ENCODE measurements around the gene PAPOLA. TPM values are rescaled to one million over a fixed set of nuclear protein-coding genes. Genes with fewer than 3 reads are reported as not detected.
A peak's percentile ranks its signal among the peaks of the same experiment; 100 is the strongest.

PAPOLA gene
- total RNA-seq, 1 donor from 2014 or later = 235 TPM

- Histone ChIP-seq H2AFZ (replicated peaks) (no peak overlapping the region), H3K27ac (no peak overlapping the region), H3K4me3 (no peak overlapping the region), H3K27me3 (no peaks in the 10 kb centered on the region), H3K4me2 (no peak overlapping the region), H3K79me2 (ENCODE audit: low read depth) (peaks cover 100% of the 10 kb centered on the region), H3K9me3 (ENCODE audit: low read depth) (no peaks in the 10 kb centered on the region), H3K36me3 (no peaks in the 10 kb centered on the region), H3K9ac (no peak overlapping the region), H4K20me1 (ENCODE audit: low read depth) (peaks cover 97% of the 10 kb centered on the region), H3K4me1 (peaks cover 22% of the 10 kb centered on the region), H3F3A (ENCODE audit: low read depth) (peaks cover 7% of the 10 kb centered on the region)
- TF ChIP-seq EZH2phosphoT487 (IDR thresholded peaks at IDR 0.05) = no peak
- TF ChIP-seq CTCF (IDR thresholded peaks at IDR 0.05) = no peak
- TF ChIP-seq EZH2 (IDR thresholded peaks at IDR 0.05) = no peak
- no peak for DNase-seq (ENCODE audit: low spot score)
- Mint-ChIP-seq H3K4me1 (peaks cover 10% of the 10 kb centered on the region), H3K9me3 (peaks cover 8% of the 10 kb centered on the region), H3K27ac (no peak overlapping the region), H3K4me3 (no peak overlapping the region), H3K27me3 (ENCODE audit: insufficient read depth, low read depth) (peaks cover 2% of the 10 kb centered on the region), H3K36me3 (peaks cover 13% of the 10 kb centered on the region)
Observed at GRCh38 chr14:96511146-96511545, 9.0 kb downstream of the PAPOLA start.

GRCh38 chr14:96511667-96512066, 9.5 kb downstream of the PAPOLA start:
- H3K9me3 Mint-ChIP-seq = peaks cover 8% of the 10 kb centered on the region
- Histone ChIP-seq H3K4me1 (peaks cover 22% of the 10 kb centered on the region), H3K27me3 (no peaks in the 10 kb centered on the region), H3K79me2 (ENCODE audit: low read depth) (peaks cover 100% of the 10 kb centered on the region), H3K4me2 (no peak overlapping the region), H3F3A (ENCODE audit: low read depth) (peaks cover 7% of the 10 kb centered on the region), H3K9me3 (ENCODE audit: low read depth) (no peaks in the 10 kb centered on the region), H3K9ac (no peak overlapping the region), H3K27ac (no peak overlapping the region), H3K4me3 (no peak overlapping the region), H2AFZ (replicated peaks) (no peak overlapping the region), H4K20me1 (ENCODE audit: low read depth) (peaks cover 97% of the 10 kb centered on the region), H3K36me3 (no peaks in the 10 kb centered on the region)
- TF ChIP-seq EZH2 (IDR thresholded peaks at IDR 0.05) (no peak), EZH2phosphoT487 (IDR thresholded peaks at IDR 0.05) (no peak)
- peaks cover 13% of the 10 kb centered on the region for H3K36me3 Mint-ChIP-seq
- H3K27ac Mint-ChIP-seq = no peak overlapping the region
- H3K4me3 Mint-ChIP-seq = no peak overlapping the region
- H3K4me1 Mint-ChIP-seq = peaks cover 10% of the 10 kb centered on the region
- H3K27me3 Mint-ChIP-seq (ENCODE audit: insufficient read depth, low read depth) = peaks cover 2% of the 10 kb centered on the region
- DNase-seq (ENCODE audit: low spot score) = no peak

GRCh38 chr14:96512122-96512521, 9.9 kb downstream of the PAPOLA start:
- Mint-ChIP-seq H3K27ac (no peak overlapping the region), H3K27me3 (ENCODE audit: insufficient read depth, low read depth) (peaks cover 2% of the 10 kb centered on the region), H3K4me1 (peaks cover 12% of the 10 kb centered on the region), H3K4me3 (no peak overlapping the region), H3K36me3 (peaks cover 15% of the 10 kb centered on the region), H3K9me3 (peaks cover 8% of the 10 kb centered on the region)
- H3K4me3 ChIP-seq = peak overlapping the region; percentile 7
- peaks cover 97% of the 10 kb centered on the region for H4K20me1 ChIP-seq (ENCODE audit: low read depth)
- H3K27me3 ChIP-seq = no peaks in the 10 kb centered on the region
- peaks cover 100% of the 10 kb centered on the region for H3K79me2 ChIP-seq (ENCODE audit: low read depth)
- H2AFZ ChIP-seq (replicated peaks) = no peak overlapping the region
- peak overlapping the region; percentile 64 for H3K4me2 ChIP-seq
- no peaks in the 10 kb centered on the region for H3K9me3 ChIP-seq (ENCODE audit: low read depth)
- no peak overlapping the region for H3K27ac ChIP-seq
- H3K9ac ChIP-seq = no peak overlapping the region
- no peak for DNase-seq (ENCODE audit: low spot score)
- no peak for TF ChIP-seq EZH2phosphoT487 (IDR thresholded peaks at IDR 0.05)
- TF ChIP-seq EZH2 (IDR thresholded peaks at IDR 0.05) = no peak
- no peak for TF ChIP-seq CTCF (IDR thresholded peaks at IDR 0.05)
- H3K4me1 ChIP-seq = peaks cover 22% of the 10 kb centered on the region
- H3K36me3 ChIP-seq = no peaks in the 10 kb centered on the region
- peaks cover 7% of the 10 kb centered on the region for H3F3A ChIP-seq (ENCODE audit: low read depth)

DNA sequence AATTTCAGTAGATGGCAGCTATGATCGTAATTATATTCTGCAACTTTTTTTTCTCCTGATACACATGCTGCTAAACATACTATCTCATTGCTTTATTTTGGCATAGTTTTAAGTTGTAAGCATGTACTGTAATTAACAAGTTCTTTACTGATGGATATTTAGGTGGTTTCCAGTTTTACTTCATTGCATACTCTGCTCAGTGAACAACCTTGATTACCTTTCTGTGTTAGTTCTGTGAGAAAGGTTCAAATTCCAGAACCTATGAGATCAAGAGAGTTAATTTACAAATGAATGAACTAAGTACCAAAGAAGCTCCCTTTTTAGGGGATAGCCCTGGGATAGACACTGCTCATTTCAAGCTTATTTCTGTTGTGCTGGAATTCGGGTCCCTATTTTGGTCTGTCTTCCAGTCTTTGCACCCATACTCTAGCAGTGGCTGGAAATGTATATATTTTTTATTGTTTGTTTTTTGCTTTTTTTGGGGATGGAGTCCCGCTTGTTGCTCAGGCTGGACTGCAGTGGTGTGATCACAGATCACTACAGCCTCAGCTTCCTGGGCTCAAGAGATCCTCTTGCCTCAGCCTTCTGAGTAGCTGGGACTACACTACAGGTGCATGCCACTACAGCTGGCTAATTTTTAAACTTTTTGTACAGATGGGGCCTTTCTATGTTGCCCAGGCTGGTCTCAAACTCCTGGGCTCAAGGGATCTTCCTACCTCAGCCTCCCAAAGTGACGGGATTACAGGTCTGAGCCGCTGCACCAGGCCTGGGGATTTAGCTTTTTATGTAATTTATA, 10.6 kb downstream of the PAPOLA start:
- no peak overlapping the region for H3K4me3 Mint-ChIP-seq
- Histone ChIP-seq H3K27me3 (no peaks in the 10 kb centered on the region), H4K20me1 (ENCODE audit: low read depth) (peaks cover 100% of the 10 kb centered on the region), H3K4me1 (peaks cover 22% of the 10 kb centered on the region), H3K36me3 (no peaks in the 10 kb centered on the region), H3K4me3 (peak overlapping the region; percentile 7), H2AFZ (replicated peaks) (no peak overlapping the region), H3K9ac (no peak overlapping the region), H3K79me2 (ENCODE audit: low read depth) (peaks cover 100% of the 10 kb centered on the region), H3K27ac (no peak overlapping the region), H3F3A (ENCODE audit: low read depth) (peaks cover 7% of the 10 kb centered on the region), H3K9me3 (ENCODE audit: low read depth) (no peaks in the 10 kb centered on the region), H3K4me2 (peak overlapping the region; percentile 64)
- H3K9me3 Mint-ChIP-seq = peaks cover 8% of the 10 kb centered on the region
- peaks cover 12% of the 10 kb centered on the region for H3K4me1 Mint-ChIP-seq
- peaks cover 15% of the 10 kb centered on the region for H3K36me3 Mint-ChIP-seq
- H3K27me3 Mint-ChIP-seq (ENCODE audit: insufficient read depth, low read depth) = peaks cover 2% of the 10 kb centered on the region
- TF ChIP-seq EZH2phosphoT487 (IDR thresholded peaks at IDR 0.05) (no peak), EZH2 (IDR thresholded peaks at IDR 0.05) (no peak), CTCF (IDR thresholded peaks at IDR 0.05) (no peak)
- no peak overlapping the region for H3K27ac Mint-ChIP-seq
- DNase-seq (ENCODE audit: low spot score) = no peak

Measured in neural progenitor cell (in vitro differentiated cells).